ENCODE data around the gene PPP6R2.

DNA sequence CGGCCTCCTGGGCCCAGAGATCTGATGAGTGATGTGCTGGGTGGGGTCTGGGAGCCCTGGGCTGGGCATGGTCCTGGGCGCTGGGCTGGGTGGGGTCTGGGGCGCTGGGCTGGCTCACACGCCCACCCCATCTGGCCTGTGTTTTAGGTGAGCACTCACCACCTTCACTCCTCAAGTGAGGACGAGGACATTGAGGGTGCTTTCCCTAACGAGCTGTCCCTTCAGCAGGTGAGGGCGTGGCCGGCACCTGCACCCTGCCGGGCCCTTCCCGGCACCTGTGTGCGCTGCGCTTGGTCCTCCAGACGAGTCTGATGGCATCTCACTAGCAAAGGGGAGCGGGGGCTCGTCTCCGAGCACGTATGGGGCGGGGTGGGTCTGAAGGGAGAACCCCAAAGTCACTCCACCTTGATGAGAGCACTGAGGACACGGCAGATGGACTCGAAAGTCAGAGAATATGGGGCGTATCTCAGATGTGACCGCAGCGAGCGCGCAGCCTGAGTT is 93.8 kb downstream of the PPP6R2 start:
- TF ChIP-seq, protein P1, sequence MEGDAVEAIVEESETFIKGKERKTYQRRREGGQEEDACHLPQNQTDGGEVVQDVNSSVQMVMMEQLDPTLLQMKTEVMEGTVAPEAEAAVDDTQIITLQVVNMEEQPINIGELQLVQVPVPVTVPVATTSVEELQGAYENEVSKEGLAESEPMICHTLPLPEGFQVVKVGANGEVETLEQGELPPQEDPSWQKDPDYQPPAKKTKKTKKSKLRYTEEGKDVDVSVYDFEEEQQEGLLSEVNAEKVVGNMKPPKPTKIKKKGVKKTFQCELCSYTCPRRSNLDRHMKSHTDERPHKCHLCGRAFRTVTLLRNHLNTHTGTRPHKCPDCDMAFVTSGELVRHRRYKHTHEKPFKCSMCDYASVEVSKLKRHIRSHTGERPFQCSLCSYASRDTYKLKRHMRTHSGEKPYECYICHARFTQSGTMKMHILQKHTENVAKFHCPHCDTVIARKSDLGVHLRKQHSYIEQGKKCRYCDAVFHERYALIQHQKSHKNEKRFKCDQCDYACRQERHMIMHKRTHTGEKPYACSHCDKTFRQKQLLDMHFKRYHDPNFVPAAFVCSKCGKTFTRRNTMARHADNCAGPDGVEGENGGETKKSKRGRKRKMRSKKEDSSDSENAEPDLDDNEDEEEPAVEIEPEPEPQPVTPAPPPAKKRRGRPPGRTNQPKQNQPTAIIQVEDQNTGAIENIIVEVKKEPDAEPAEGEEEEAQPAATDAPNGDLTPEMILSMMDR (IDR thresholded peaks at IDR 0.05), result no peak
- TF ChIP-seq POLR2A (IDR thresholded peaks at IDR 0.05), result no peak
- TF ChIP-seq POLR2AphosphoS5 (IDR thresholded peaks at IDR 0.05), result no peak
